Smooth muscle cell (in vitro differentiated cells): ENCODE results near the gene ZSCAN18. TPM values are rescaled to one million over a fixed set of nuclear protein-coding genes. Genes with fewer than 3 reads are reported as not detected.

Source experiments
- DNase-seq: peaks from one replicate; lab custom pipeline; 2025; ENCODE audit not compliant: unreplicated experiment; lab: John Stamatoyannopoulos, UW
- H2AFZ ChIP-seq: fragments of 200-600 bp; sonication (generic); 2 replicates; pipeline ENCODE4 v1.6.0; 2016; ENCODE audit warnings: antibody characterized with exemption, low read depth, mild to moderate bottlenecking
- H3F3A ChIP-seq: fragments of 200-600 bp; sonication (generic); 2 replicates; pipeline ENCODE4 v1.6.0; 2017; ENCODE audit warnings: antibody characterized with exemption, low read depth
- H3K27ac ChIP-seq: fragments of 200-600 bp; sonication (generic); 2 replicates; pipeline ENCODE4 v1.5.1; 2016; ENCODE audit warnings: low read depth, mild to moderate bottlenecking
- H3K27me3 ChIP-seq: fragments of 200-600 bp; sonication (generic); 2 replicates; pipeline ENCODE4 v1.6.1; 2016; ENCODE audit warnings: low read depth, mild to moderate bottlenecking
- H3K36me3 ChIP-seq: fragments of 200-600 bp; sonication (generic); 2 replicates; pipeline ENCODE4 v1.5.1; 2016; ENCODE audit warnings: low read depth
- H3K4me1 ChIP-seq: fragments of 200-600 bp; sonication (generic); 2 replicates; pipeline ENCODE4 v1.5.1; 2016; ENCODE audit warnings: low read depth
- H3K4me2 ChIP-seq: fragments of 200-600 bp; sonication (generic); 2 replicates; pipeline ENCODE4 v1.6.0; 2016; ENCODE audit warnings: mild to moderate bottlenecking
- H3K4me3 ChIP-seq: fragments of 200-600 bp; sonication (generic); 2 replicates; pipeline ENCODE4 v1.5.1; 2016; ENCODE audit warnings: mild to moderate bottlenecking
- H3K79me2 ChIP-seq: fragments of 200-600 bp; sonication (generic); 2 replicates; pipeline ENCODE4 v1.6.0; 2016; ENCODE audit warnings: low read depth, mild to moderate bottlenecking
- H3K9ac ChIP-seq: fragments of 200-600 bp; sonication (generic); 2 replicates; pipeline ENCODE4 v1.6.0; 2016; ENCODE audit warnings: low read depth
- H3K9me3 ChIP-seq: fragments of 200-600 bp; sonication (generic); replicated peaks from 2 replicates; pipeline ENCODE4 v1.5.1; 2016; ENCODE audit warnings: low read depth
- H4K20me1 ChIP-seq: fragments of 200-600 bp; sonication (generic); 2 replicates; pipeline ENCODE4 v1.6.0; 2016; ENCODE audit warnings: low read depth
- CTCF ChIP-seq: fragments of 200-600 bp; sonication (generic); IDR thresholded peaks from 2 replicates; pipeline ENCODE4 v1.5.1; 2017; ENCODE audit warnings: borderline replicate concordance, mild to moderate bottlenecking, antibody characterized with exemption; ENCODE audit not compliant: insufficient read depth, poor library complexity, severe bottlenecking
- WGBS: methylation state at CpG from one replicate; pipeline ENCODE4 v1.1.7; 2016; ENCODE audit warnings: low lambda C conversion rate; 5-methylcytosine and 5-hydroxymethylcytosine counted together
- polyA plus RNA-seq: library from polyadenylated mRNA; unstranded; fragments of >200 nt; fragmentation: Nextera tagmentation; extraction: Ambion mirVana; gene quantifications from 2 replicates; pipeline ENCODE4 v1.2.1, GENCODE V29; 2016
- total RNA-seq: library from RNA; depleted of rRNA; stranded (reverse); fragments of >200 nt; gene quantifications from 2 replicates; pipeline ENCODE4 v1.2.3, GENCODE V29; 2014

ZSCAN18 gene
- total and polyA plus RNA-seq, 2 experiments from 2014 or later, result 32.9 to 54.6 TPM

DNA sequence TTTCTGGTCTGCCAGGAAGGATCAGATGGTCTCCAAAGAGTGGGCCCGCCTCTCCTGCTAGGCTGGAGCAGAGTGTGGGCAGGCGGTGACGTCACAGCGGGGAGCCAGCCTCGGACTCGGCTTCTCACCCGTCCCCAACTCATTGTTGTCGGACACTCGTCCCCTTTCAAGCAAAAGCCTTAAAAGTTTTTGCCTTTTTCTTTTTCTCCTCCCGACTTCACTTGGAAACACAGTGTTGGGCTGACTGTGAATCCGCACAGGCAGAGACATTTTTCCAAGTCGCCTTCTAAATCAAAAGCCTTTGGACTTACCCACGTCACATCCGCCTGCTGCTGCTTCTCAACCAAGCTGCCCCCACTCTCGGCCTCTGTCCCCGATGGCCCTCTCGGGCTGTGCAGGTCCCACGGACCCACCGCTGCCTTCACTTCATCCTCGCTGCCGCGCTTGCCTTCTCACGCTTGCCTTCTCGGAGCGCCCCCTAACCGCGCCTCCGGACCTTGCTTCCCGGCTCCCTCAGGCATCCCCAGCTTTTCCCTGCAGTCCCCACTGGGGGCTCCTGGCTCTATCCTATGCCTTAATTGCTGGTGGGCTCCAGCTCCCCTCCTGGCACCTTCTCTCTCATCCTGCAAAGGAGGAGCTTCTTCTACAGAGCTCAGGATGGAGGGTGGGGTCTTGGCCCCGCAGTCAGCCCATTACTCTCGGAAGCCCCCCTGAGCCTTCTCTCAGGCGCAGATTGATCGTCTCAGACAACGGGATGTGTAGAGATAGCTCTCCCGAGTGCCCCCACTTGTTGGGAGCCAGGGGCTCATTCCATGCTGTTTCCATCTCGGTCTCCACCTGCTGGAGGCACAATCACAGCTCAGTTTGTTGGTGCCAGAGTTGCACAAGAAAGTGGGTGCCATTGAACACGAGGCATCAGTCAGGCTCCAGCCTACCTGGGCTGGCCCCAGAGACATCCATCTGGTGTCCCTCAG is 42.8 kb downstream of the ZSCAN18 start:
- no peak for TF ChIP-seq CTCF
- H3F3A ChIP-seq, result no peaks in the 10 kb centered on the region
- no peak overlapping the region for H3K4me2 ChIP-seq
- H3K36me3 ChIP-seq, result no peaks in the 10 kb centered on the region
- H3K27ac ChIP-seq, result no peak overlapping the region
- no peak for DNase-seq
- H3K9me3 ChIP-seq, result no peaks in the 10 kb centered on the region
- H3K79me2 ChIP-seq, result no peaks in the 10 kb centered on the region
- no peak overlapping the region for H3K4me3 ChIP-seq
- H3K4me1 ChIP-seq, result no peaks in the 10 kb centered on the region
- no peak overlapping the region for H2AFZ ChIP-seq
- 71% methylated on average over 36 of the region's 37 CpGs for WGBS
- no peaks in the 10 kb centered on the region for H3K27me3 ChIP-seq
- H3K9ac ChIP-seq, result no peak overlapping the region
- no peaks in the 10 kb centered on the region for H4K20me1 ChIP-seq

DNA sequence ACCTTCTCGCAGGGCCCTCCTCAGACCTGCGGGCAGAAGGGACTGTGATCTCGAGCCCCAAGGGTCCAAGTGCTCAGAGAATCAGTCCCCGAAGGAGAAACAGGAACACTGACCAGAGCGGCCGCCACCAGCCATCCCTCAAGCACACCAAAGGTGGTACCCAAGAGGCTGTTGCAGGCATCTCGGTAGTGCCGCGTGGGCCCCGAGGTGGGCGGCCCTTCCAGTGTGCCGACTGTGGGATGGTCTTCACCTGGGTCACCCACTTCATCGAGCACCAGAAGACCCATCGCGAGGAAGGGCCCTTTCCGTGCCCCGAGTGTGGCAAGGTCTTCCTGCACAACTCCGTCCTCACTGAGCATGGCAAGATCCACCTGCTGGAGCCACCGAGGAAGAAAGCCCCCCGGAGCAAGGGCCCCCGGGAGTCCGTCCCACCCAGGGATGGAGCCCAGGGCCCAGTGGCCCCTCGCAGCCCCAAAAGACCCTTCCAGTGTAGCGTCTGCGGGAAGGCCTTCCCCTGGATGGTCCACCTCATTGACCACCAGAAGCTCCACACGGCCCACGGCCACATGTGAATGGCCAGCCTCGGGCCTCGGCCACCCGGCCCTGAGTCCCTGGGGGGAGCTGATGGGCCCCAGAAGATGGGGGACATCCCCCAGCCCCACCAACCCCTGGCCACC is 44.4 kb downstream of the ZSCAN18 start:
- H3K4me2 ChIP-seq, result no peak overlapping the region
- no peak overlapping the region for H2AFZ ChIP-seq
- no peak overlapping the region for H3K27ac ChIP-seq
- WGBS, result 92% methylated on average over 30 of the region's 30 CpGs
- H3K4me3 ChIP-seq, result no peak overlapping the region
- no peak for DNase-seq
- H3K36me3 ChIP-seq, result no peaks in the 10 kb centered on the region
- no peaks in the 10 kb centered on the region for H3K27me3 ChIP-seq
- H3F3A ChIP-seq, result no peaks in the 10 kb centered on the region
- H3K4me1 ChIP-seq, result no peaks in the 10 kb centered on the region
- H4K20me1 ChIP-seq, result no peaks in the 10 kb centered on the region
- TF ChIP-seq CTCF, result no peak
- no peak overlapping the region for H3K9ac ChIP-seq
- no peaks in the 10 kb centered on the region for H3K9me3 ChIP-seq
- H3K79me2 ChIP-seq, result no peaks in the 10 kb centered on the region

DNA sequence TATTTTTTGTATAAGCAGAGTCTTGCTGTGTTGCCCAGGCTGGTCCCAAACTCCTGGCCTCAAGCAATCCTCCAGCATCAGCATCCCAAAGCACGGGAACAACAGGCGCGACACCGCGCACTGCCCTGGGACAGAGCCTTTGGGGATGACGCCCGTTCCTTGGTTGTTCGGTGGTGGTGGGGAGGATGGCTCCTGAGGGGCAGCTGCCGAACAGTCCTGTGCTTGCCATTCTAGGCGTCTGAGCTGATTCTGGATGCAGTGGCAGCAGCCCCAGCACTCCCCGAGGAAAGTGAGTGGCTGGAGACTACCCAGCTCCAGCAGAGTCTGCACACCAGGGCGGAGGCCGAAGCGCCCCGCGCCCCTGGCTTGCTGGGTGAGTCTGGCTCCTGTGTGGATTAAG is 45.8 kb downstream of the ZSCAN18 start:
- no peaks in the 10 kb centered on the region for H3K4me1 ChIP-seq
- no peak overlapping the region for H3K4me2 ChIP-seq
- no peak overlapping the region for H3K4me3 ChIP-seq
- H3K36me3 ChIP-seq, result no peaks in the 10 kb centered on the region
- no peaks in the 10 kb centered on the region for H3K9me3 ChIP-seq
- H2AFZ ChIP-seq, result no peak overlapping the region
- H3K79me2 ChIP-seq, result no peaks in the 10 kb centered on the region
- no peak overlapping the region for H3K9ac ChIP-seq
- TF ChIP-seq CTCF, result no peak
- H3K27me3 ChIP-seq, result no peaks in the 10 kb centered on the region
- 94% methylated on average over 16 of the region's 16 CpGs for WGBS
- no peak for DNase-seq
- H3K27ac ChIP-seq, result no peak overlapping the region
- no peaks in the 10 kb centered on the region for H4K20me1 ChIP-seq
- H3F3A ChIP-seq, result no peaks in the 10 kb centered on the region
